Neuronal stem cell (in vitro differentiated cells): ENCODE data around the gene CDC45.

ENCODE experiments used
- DNase-seq: peaks from one replicate; pipeline ENCODE4 v3.0.0-alpha.2; 2013; ENCODE audit warnings: low spot score
- H2AFZ ChIP-seq: one replicate; pipeline ENCODE4 v1.6.1; 2013; ENCODE audit warnings: mild to moderate bottlenecking, low read length, inconsistent platforms
- H2AK5ac ChIP-seq: 2 replicates; pipeline ENCODE4 v1.6.1; 2013; ENCODE audit warnings: low read depth, mild to moderate bottlenecking, inconsistent platforms, low read length, moderate library complexity, mixed read lengths
- H2BK120ac ChIP-seq: 2 replicates; pipeline ENCODE4 v1.6.1; 2013; ENCODE audit warnings: low read depth, mild to moderate bottlenecking, inconsistent platforms, low read length, moderate library complexity, mixed read lengths
- H2BK12ac ChIP-seq: one replicate; pipeline ENCODE4 v1.6.1; 2013; ENCODE audit warnings: low read length, inconsistent platforms
- H2BK15ac ChIP-seq: 2 replicates; pipeline ENCODE4 v1.6.1; 2013; ENCODE audit warnings: mild to moderate bottlenecking, low read length, inconsistent platforms, mixed read lengths
- H2BK5ac ChIP-seq: one replicate; pipeline ENCODE4 v1.6.1; 2013; ENCODE audit warnings: inconsistent platforms, mild to moderate bottlenecking, low read length, moderate library complexity
- H3K14ac ChIP-seq: one replicate; pipeline ENCODE4 v1.6.1; 2013; ENCODE audit warnings: low read length, inconsistent platforms
- H3K18ac ChIP-seq: 2 replicates; pipeline ENCODE4 v1.6.1; 2013; ENCODE audit warnings: low read length, inconsistent platforms
- H3K23ac ChIP-seq: 2 replicates; pipeline ENCODE4 v1.6.1; 2013; ENCODE audit warnings: low read depth, mild to moderate bottlenecking, mixed read lengths, low read length, inconsistent platforms; ENCODE audit not compliant: poor library complexity
- H3K27ac ChIP-seq: replicated peaks from 3 replicates; pipeline ENCODE4 v1.5.1; 2013; ENCODE audit warnings: low read length, inconsistent platforms
- H3K27me3 ChIP-seq, 3 experiments: 2 replicates each; pipeline ENCODE4 v1.6.1; 2013; ENCODE audit warnings: low read length in 3 of 3, mild to moderate bottlenecking in 2 of 3, inconsistent platforms in 1 of 3, low read depth in 1 of 3, mixed read lengths in 1 of 3, moderate library complexity in 1 of 3; ENCODE audit not compliant: control insufficient read depth in 3 of 3, insufficient read depth in 3 of 3
- H3K36me3 ChIP-seq, 2 donors: replicated peaks in 1 of 2; 2 replicates each; pipeline ENCODE4 v1.6.1; 2013; ENCODE audit warnings: low read length in 2 of 2; ENCODE audit not compliant: control insufficient read depth in 2 of 2, insufficient read depth in 2 of 2
- H3K4ac ChIP-seq: 2 replicates; pipeline ENCODE4 v1.6.1; 2013; ENCODE audit warnings: inconsistent platforms, mild to moderate bottlenecking, low read length, moderate library complexity
- H3K4me1 ChIP-seq, 2 donors: 1 replicate in 1 of 2; 2 replicates in 1 of 2; pipeline ENCODE4 v1.6.1; 2013; ENCODE audit warnings: low read length in 2 of 2, low read depth in 1 of 2; ENCODE audit not compliant: control insufficient read depth in 2 of 2, insufficient read depth in 1 of 2
- H3K4me2 ChIP-seq: one replicate; pipeline ENCODE4 v1.6.1; 2013; ENCODE audit warnings: mild to moderate bottlenecking, low read length, inconsistent platforms; ENCODE audit not compliant: insufficient read depth, poor library complexity, severe bottlenecking
- H3K4me3 ChIP-seq, 2 donors: 2 replicates each; pipeline ENCODE4 v1.5.1; 2013; ENCODE audit warnings: low read length in 2 of 2, mild to moderate bottlenecking in 2 of 2, inconsistent platforms in 1 of 2, moderate library complexity in 1 of 2
- H3K79me1 ChIP-seq: one replicate; pipeline ENCODE4 v1.6.1; 2013; ENCODE audit warnings: low read depth, mild to moderate bottlenecking, inconsistent platforms, low read length, moderate library complexity
- H3K9ac ChIP-seq: one replicate; pipeline ENCODE4 v1.6.1; 2013; ENCODE audit warnings: mild to moderate bottlenecking, low read depth, low read length, inconsistent platforms; ENCODE audit not compliant: poor library complexity
- H3K9me3 ChIP-seq, 2 donors: replicated peaks in 1 of 2; 2 replicates each; pipeline versions ENCODE3 to v1.6.1; 2013; ENCODE audit warnings: low read length in 2 of 2, mild to moderate bottlenecking in 2 of 2, inconsistent platforms in 1 of 2, low read depth in 1 of 2, mixed read lengths in 1 of 2, moderate library complexity in 1 of 2; ENCODE audit not compliant: control insufficient read depth in 2 of 2, insufficient read depth in 1 of 2
- H4K8ac ChIP-seq: one replicate; pipeline ENCODE4 v1.6.1; 2013; ENCODE audit warnings: low read depth, mild to moderate bottlenecking, inconsistent platforms, low read length, moderate library complexity
- H4K91ac ChIP-seq: one replicate; pipeline ENCODE4 v1.6.1; 2013; ENCODE audit warnings: low read length, low read depth, mild to moderate bottlenecking, inconsistent platforms; ENCODE audit not compliant: poor library complexity
- WGBS, 2 donors: extraction: QIAGEN DNeasy Blood & Tissue Kit; methylation state at CpG; one replicate each; pipeline ENCODE4 v1.1.7; 2013; ENCODE audit warnings: missing lambda C conversion rate in 2 of 2, mixed read lengths in 1 of 2; ENCODE audit not compliant: insufficient read length in 2 of 2, insufficient replicate concordance in 1 of 2; ENCODE audit errors: extremely low coverage in 2 of 2; 5-methylcytosine and 5-hydroxymethylcytosine counted together

CDC45 gene

GRCh38 chr22:19569276-19569640 lies 89.5 kb downstream of the CDC45 start:
- Histone ChIP-seq H3K9ac (no peak overlapping the region), H3K27me3 (peaks cover 0 to 31% (median 0%) of the 10 kb centered on the region in 3 experiments), H2AK5ac (no peak overlapping the region), H3K18ac (no peak overlapping the region), H3K27ac (no peak overlapping the region), H3K79me1 (no peaks in the 10 kb centered on the region), H3K4me3 (no peak overlapping the region), H3K4me1 (peaks cover 0 to 1% of the 10 kb centered on the region in 2 donors), H3K4me2 (no peak overlapping the region), H2BK15ac (no peak overlapping the region), H2BK120ac (no peak overlapping the region), H3K23ac (no peak overlapping the region), H4K91ac (no peak overlapping the region), H2BK12ac (no peak overlapping the region), H3K9me3 (no peaks in the 10 kb centered on the region), H3K14ac (no peak overlapping the region), H2BK5ac (no peak overlapping the region), H2AFZ (no peak overlapping the region), H4K8ac (no peak overlapping the region), H3K4ac (no peak overlapping the region), H3K36me3 (no peaks in the 10 kb centered on the region)
- DNase-seq: no peak
- no CpG with 5 or more reads among the region's 1 CpG for WGBS, 2 donors

DNA sequence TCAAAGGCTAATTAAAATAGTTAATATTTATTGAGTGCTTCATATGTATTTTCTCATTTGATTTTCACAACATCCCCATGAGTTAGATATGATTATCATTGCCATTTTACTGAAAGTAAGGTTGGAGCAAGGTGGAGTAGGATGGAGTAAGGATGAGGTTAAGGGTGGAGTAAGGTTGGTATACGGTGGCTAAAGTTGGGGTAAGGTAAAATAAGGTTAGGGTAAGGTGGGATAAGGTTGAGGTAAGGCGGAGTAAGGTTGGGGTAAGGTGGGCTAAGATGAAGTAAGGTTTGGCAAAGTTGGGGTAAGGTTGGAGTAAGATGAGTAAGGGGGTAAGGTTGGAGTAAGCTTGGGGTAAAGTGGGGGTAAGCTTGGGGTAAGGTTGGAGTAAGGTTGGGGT lies 90.3 kb downstream of the CDC45 start:
- no peak overlapping the region for H3K18ac ChIP-seq
- no peak overlapping the region for H3K4ac ChIP-seq
- no peaks in the 10 kb centered on the region for H3K9me3 ChIP-seq
- H3K4me3 ChIP-seq: no peak overlapping the region
- H2BK120ac ChIP-seq: no peak overlapping the region
- no peak for DNase-seq
- H3K23ac ChIP-seq: no peak overlapping the region
- H3K79me1 ChIP-seq: no peaks in the 10 kb centered on the region
- no peak overlapping the region for H2AK5ac ChIP-seq
- H3K9ac ChIP-seq: no peak overlapping the region
- H4K8ac ChIP-seq: no peak overlapping the region
- no peak overlapping the region for H3K14ac ChIP-seq
- WGBS, 2 donors: 100% methylated on average over 2 of the region's 2 CpGs
- no peak overlapping the region for H4K91ac ChIP-seq
- no peak overlapping the region for H3K4me2 ChIP-seq
- H3K27me3 ChIP-seq: peaks cover 0 to 36% (median 0%) of the 10 kb centered on the region in 3 experiments
- H3K36me3 ChIP-seq: no peaks in the 10 kb centered on the region
- no peak overlapping the region for H2AFZ ChIP-seq
- H3K27ac ChIP-seq: no peak overlapping the region
- H2BK15ac ChIP-seq: no peak overlapping the region
- H2BK5ac ChIP-seq: no peak overlapping the region
- H2BK12ac ChIP-seq: no peak overlapping the region
- H3K4me1 ChIP-seq: peaks cover 0 to 1% of the 10 kb centered on the region in 2 donors
